GM21390 (cell line): ENCODE results near the gene VSTM4.

Experiments used
- ATAC-seq: cut with Tn5 transposase; IDR thresholded peaks from one replicate; pipeline ENCODE4 v1.9.1; 2021; ENCODE audit not compliant: unreplicated experiment

Gene VSTM4

DNA sequence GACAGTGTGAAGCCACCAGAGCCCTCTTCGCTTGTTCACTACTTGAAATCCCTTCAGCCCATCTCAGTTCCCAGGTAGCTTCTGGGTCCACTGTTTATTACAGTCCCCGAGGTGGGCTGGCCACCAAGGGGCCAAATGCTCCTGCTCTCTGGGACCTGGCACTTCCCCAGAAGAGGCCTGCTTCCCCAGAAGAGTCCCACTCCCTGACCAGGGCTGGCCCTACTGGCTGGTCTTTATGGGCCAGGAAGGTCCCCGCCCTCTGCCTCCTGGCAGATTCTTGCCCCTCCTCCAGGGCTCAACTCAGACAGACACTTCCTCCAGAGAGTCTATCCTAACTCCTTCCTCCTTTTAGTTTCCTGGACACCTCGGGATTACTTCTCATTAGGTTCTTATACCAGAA is 105.0 kb downstream of the VSTM4 start:
- no peak for ATAC-seq

DNA sequence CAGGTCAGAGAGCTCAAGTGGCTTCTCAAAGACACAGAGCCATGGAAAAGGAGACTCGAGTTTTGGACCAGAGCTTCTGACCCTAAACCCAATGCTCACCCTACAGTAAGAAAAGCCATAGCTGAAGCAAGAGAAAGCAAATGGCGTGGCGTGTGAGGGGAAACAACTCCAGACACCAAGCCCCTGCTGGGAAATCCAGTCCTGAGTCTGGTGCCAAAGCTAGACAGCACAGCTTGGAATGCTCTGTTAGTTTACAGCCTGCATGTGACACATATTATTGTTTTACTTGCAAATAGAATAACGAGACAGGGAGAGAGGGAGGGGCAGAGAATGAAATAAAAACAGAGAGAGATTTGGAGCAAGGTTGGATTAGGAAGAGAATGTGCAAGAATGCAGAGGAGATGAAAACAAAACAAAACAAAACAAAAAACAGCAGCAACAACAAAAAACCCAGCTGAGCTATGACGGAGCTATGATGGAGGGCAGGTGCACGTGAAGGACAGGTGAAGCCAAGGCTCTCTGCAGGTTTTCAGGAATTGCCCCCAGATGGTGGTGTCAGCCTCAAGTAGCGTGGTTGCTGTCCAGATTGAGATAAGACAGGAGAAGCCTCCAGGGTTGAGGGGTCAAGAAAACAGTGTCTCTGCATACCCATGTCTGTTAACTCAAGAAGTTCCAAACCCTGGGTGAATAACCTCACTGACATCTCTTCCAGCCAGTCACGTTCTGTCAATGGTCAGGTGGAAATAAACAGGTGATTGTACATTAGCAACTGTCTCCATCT is 105.9 kb downstream of the VSTM4 start:
- no peak for ATAC-seq

DNA sequence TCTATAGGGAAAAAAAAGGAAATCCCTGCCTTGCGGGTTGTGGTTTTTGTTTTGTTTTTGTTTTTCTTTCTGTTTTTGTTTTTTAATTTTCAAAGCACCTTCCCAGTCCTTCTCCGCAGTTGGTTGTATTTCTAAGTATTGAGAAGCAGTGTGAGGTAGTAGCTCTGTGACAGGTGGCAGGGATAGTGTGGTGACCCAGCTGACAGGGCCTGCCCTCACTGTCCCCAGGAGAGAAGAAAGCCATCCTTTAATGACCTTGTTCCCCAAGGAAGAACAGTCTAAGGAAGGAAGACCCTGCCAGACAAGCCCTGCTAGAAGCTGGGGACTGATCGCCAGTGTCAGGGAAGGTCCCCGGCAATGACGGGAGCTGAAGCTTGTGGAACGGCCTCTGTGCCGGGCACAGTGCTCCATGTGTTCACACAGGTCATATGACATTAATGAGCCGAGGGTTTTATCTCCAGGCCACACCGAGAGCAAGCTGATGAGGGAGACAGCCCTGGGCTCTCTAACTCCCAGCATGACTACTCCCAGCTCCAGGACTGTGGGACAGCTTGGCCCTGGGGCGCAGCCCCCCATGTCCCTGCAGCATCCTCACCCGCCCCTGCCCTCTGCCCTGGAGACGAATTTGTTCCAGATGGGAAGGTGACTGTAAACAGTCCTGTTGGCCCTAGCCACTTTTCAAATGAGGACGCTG is 106.7 kb downstream of the VSTM4 start:
- ATAC-seq = no peak

DNA sequence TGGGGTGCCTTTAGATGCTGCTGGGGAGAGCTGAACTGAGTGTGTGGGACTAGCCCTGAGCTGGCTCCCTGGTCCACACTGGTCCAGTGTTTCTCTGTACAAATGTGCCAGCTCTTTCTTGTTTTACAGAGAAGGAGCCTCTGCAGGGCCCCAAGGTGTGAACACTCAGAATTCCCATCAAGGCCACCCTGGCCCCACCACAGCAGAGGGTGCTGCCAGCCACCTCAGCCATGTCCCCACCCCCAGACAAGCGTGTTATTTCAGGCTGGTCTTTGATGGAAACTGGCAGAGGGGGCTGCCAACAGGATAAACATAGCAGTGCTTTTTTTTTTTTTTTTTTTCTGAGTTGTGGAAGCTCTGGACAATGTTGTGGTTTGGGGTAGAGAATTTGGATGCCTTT is 107.2 kb downstream of the VSTM4 start:
- no peak for ATAC-seq

DNA sequence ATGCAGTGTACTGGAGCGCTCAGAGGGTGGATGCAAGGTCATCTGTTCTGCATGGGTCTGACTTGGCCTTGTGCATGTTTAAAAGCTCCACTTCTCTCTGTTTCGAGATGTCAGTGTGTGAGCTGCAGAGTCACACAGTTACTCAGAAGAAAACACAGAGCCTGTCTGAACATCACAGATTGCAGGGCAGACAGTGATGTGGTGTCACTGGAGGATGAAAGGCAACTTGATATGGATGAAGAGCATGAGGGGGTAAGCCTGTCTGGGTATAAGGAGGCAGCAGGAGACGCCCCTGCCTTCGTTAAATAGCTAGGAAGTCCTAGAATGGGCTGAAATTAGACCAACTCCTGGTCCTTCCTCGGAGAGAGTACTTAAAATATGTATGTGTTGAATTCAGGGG is 108.2 kb downstream of the VSTM4 start:
- ATAC-seq = no peak

DNA sequence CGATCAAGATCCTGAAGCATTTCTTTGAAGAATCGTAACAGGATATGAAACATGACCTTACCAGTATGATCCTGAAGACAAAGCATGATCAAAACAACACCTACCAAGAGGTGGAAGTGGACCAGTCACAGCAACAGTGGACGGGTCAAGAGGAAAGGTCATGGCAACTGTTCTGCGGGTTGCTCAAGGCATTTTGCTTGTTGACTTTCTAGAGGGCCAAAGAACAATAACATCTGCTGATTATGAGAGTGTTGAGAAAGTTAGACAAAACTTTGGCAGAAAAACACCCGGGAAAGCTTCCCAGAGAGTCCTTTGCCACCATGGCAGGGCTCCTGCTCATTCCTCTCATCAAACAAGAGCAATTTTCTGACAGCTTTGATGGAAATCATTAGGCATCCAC is 110.1 kb downstream of the VSTM4 start:
- ATAC-seq = no peak

DNA sequence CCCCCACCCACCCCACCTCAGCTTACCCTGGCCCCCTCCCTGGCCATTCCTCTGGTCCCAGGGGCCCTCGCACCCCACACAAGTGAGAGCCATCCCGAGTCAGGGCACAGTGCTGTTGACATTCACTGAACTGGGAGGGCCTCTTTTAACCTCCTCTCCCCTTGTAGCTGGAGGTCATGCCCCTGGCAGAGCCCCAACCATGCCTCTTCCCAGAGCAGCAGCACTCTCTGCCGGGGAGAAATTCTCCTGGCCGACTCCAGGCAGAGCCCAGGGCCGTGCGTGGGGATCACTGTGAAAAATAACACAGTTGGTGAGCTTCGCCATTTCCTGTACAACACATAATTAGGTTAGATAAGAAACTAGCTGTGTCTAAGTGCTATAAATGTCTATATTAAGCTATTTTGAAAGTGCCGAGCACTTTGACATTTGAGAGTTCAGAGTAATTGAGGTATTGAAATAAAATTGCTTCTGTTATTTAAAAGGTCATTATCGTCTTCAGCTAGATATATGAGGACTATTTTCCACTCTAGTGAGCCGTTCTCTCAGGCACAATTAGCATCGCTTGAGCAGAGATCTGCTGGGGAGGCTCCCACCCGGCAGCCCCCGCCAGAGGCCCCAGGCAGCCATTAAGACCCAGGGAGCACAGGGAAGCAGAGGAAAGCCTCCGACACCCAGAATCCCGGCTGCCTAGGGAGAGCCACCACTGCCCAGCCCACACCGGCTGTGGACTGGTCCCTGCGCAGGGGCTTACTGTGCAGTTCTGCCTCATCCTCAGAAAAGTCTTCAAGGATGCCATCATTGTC is 113.3 kb downstream of the VSTM4 start:
- ATAC-seq = no peak

DNA sequence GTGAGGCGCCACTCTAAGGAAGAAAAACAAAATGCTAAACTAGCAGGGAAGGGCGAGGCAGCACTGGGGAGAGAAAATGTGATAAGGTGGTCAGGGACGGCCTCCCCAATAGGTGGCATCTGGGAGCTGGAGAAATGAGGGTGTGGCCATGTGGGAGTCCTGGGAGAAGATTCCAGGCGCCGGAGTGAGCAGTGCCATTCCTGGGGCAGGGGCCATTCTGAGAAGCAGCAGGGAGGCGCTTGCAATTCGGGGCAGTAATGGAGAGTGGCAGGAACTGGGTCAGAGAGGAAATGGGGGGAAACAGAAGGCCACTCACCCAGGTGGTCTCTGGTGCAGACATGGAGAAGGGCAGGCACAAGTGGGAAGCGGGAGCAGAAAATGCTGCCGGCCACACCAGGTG is 113.9 kb downstream of the VSTM4 start:
- ATAC-seq = no peak

DNA sequence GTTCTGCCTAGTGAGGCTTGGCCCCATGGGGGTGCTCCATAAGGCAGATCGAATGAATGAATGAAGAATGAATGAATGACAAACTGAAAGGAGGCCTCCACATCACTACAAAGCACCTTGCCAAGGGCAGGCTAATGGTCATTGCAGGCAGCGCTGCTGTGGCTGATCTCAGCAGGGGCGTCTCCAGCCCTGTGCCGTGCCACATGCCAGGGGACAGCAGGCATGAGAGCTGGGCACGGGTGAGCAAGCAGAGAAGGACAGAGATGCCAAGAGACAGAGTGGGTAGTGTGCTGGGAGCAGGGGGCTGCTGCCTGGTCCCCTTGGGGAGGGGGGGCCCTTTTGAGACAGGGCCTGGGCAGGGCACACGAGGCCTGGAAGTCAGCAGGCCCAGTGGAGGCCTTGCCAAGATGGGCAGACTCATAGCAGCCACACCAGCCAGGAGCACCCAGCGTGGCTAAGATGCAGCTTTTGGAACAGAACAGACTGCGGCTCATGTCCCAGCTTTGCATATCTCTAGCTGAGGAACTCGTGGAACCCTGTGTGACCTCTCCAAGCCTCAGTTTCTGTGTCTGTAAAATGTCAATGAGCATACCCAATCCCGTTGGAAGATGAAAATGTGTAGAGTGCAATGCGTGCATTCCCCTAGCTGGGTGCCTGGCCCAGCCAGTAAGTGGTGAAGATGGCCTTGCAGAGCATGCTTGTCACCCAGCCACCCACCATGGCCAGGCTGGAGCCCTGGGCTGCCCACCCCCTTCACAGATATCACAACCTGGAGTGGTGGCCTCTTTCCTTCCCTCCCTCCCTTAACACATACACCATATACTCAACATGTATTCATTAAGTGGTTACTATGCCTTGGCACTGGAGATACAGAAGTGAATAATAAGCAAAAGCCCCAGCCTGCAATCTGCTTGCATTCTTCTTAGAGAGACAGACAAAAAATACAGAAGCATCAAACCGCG is 114.6 kb downstream of the VSTM4 start:
- ATAC-seq = no peak

DNA sequence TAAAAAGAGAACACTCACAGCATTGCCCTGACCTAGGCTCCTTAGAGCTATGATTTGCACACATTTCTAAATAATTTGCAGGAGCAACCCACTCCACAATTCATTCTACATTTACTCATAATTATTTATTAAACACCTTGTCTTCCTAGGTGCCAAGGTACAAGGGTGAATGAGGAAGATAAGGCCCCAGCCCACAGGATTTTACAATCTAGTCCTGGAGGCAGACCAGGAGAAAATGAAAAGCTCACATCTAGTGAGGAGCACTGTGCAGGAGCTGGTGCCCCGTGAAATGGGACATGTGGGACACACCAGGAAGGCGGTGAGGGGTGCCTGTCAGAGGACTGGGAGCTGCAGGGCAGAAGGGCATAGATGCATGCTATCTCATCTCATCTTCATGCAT is 116.0 kb downstream of the VSTM4 start:
- ATAC-seq = no peak

DNA sequence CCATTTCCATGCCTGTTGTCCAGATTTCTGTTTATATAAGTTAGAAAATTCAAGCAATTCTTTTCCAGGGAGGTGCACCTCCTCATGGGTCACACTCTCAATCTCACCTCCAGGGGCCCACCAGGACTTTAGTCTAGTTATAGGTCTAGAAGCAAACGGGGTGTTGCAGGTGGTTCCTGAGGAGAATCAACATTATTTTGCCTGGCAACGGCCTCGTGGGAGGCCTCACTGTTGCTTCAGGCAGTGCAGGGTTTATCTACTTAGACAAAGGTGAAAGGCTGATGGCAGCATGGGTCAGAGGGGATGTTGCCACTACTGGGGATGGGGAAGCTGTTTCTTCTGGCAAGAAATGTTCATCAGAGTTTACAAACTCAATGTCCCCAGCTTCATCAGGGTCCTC is 119.0 kb downstream of the VSTM4 start:
- ATAC-seq = no peak

DNA sequence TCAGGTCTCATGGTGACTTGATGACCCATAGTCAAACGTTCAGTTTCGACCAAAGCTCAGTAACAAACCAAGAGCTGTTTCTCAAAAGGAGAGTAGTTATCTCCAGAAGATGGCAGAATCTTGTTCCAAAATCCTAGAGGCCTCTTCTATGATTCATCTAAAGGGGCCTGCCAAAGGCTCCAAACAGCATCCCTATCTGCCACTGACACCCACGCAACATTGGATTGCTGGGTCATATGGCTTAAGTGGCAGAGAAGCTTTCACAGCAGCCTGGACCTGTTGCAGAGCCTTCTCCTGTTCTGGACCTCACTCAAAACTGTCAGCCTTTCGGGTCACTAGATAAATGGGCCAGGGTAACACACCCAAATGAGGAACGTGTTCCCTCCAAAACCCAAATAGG is 121.7 kb downstream of the VSTM4 start:
- no peak for ATAC-seq

DNA sequence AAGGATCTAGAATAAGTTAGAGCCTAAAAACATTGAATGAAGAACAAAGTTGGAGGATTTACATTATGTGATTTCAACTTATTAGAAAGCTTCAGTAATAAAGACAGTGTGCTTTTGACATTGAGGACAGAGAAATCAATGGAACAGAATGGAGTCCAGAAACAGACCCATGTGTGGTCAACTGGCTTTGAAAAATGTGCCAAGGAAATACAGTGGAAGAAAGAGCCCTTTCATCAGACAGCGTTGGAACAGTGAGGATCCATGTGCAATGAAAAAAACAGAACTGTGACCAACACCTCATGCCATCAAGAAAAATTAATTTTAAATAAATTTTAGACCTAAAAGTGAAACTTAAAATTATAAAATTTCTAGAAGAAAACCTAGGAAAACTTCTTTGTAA is 125.1 kb downstream of the VSTM4 start:
- ATAC-seq = no peak

DNA sequence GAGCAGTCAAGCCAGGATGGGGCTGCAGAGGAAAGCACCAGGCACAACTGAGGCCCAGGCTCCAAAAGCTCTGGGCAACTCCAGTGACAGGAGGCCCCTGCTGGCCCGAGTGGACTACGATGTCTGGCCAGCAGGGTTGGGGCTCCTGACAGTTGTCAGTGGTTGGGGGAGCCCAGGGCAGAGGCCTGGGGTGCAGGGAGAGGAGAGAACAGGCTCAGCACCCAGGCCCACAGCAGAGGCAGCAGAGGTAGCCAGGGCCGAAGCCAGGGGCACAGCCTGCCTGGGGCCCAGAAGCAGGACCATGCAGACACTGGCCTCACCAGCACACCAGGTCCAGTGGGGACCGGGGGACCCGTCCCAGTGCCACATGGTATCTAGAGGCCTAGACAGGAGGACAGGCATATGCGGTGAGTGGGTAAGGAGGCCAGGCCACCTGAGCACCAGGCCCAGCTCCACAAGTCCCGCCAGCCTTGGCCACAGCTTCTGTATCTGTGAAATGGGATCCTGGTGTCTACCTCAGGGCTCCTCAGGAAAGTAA is 129.6 kb downstream of the VSTM4 start:
- no peak for ATAC-seq

DNA sequence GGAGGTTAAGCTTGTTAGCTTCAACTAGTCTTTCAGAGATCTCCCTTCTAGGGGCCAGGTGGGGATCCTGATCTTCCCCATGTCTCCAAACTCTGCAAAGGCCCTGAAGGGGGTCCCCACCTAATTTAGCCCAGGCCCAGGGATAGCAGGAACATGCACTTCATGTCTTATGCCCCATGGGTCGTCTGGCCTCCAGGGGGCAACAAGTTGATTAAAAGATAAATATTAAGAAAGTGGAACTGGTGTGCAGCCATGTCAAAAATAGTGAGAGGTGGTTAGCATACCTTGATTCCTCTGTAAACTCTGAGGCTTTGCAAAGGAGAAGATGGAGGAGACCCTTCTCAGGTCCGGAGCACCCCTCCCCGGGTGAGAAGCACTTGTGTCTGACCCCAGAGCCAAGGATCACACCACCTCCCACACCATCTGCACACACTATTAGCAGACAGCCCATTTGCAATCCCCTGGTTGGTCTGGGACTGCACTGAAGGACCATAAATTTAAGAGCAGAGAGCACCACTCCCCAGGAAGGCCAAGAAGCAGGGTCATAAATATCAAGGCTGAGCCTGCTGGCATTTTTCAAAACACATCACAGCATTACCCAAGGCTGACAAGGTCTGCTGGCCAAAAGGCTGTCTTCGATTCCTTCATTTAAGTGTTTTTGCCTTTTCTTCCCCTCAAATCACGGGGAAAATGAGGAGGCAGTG is 131.5 kb downstream of the VSTM4 start:
- ATAC-seq = no peak

DNA sequence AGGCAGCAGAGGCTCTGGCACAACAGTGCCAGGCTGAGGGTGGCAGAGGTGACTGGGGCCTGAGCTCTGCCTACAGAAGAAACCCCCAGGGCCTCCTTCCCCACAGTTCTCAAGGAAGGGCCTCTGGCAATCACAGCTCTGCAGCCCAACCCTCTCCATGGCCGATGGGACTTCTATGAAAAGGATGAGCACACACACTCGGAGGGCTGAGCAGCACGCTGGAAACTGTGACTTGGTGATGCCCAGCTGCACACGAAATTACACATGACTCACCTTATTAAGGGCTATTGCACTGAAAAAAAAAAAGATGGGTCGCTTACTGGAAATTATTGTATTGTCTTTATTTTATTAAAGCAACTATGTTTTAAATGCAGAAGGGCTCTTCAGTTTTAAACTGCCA is 132.7 kb downstream of the VSTM4 start:
- no peak for ATAC-seq

DNA sequence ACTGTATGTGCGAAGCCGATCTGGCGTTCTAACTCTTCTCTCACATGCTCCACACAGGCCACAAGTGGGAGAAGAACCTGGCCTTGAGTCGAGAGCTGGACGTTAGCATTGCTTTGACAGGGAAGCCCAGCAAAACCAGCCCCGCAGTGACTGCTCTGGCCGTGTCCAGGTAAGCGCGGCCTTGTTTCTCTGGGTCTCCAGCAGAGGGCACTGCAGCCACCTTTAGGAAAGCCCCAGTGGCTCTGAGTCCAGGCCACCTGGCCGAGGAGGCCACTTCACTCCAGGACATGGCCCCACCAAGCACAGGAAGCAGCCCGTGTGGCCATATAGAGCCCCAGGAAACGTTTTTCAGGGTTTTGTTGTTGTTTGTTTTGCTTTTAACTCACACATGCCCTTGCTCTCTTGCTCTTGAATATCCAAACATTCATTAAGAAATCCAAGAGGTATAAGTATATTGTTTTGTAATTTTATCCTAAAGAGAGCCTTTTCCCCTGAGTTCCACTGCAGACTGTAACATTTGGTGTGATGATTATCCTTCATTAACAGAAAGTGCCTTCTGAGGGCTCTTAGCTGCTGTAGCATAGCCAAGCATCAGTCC is 133.9 kb downstream of the VSTM4 start:
- no peak for ATAC-seq

DNA sequence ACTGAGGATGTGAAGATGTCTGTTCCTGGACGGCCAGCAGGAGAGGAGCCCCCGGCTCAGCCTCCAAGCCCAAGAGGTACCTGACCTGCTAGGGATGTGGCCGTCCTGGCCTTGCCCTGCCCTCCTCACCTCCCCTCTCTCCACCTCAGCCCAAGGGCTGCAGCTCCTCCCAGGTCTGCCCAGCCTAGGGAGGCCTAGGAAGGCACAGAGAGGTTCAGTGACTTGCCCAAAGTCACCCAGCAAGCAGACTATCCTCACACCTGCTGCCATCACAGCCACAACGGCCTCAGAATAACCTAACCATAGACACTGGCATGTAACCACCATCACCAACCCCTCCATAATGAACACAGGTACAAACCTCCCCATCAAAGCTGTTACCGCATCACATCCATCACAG is 137.0 kb downstream of the VSTM4 start:
- no peak for ATAC-seq

DNA sequence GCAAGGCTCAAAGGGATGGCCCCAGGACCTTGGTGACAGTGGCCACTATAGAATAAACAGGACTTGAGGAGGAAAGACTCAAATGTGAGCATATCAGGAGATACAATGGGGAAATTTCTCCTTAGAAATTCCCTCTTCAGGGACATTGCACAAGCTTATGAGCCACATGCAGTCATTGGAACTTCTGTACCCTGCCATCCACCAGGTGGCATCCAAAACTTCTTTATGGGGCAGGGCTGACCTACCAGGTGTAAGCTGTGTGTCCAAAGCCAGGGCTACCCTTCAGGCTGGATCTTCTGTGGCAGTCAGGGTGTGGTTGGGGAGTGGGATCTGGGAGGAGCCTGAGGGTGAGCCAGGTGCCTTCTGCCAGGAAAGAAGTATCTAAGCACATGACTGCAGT is 139.1 kb downstream of the VSTM4 start:
- ATAC-seq = no peak
